Measurements from ENCODE around the gene SLC1A2. TPM values are rescaled to one million over a fixed set of nuclear protein-coding genes. Genes with fewer than 3 reads are reported as not detected.

SLC1A2 gene
- total and polyA plus RNA-seq, 2 donors (not counting 1 experiment from before 2014, with no cell fraction given), result 1.2 to 7.6 TPM

DNA sequence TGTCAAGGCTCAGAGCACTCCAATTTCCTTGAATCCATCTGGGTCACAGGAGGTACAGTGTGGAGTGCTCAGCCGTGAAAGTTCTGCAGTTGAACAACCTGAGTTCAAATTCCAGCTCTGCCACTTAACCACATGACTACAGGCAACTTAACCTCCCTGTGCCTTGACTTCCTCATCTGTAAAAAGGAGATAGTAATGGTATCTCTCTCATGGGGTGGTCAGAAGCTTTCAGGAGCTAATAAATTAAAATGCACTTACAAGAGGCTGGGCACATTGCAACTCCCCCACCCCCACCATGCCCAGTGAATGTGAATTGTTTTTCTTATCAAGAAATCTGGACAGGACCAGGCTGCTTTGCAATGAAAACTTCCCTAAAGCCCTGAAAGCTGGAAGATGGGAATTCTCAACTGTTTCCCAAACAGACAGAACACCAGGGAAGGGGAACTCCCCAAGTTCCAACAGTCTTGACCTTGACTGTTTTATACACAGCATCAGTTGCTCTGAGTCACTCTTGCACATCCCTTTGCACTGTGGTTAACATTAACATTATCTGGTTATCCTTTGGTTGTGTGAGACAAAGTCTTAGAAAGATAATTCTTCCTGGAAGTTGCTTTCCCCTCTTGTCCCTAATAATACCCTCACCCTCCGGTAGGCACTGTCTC lies 137.0 kb downstream of the SLC1A2 start:
- H3K9me3 ChIP-seq (ENCODE audit: control insufficient read depth, insufficient read depth, low read depth, low read length), result no peaks in the 10 kb centered on the region
- H3K4me1 ChIP-seq (ENCODE audit: control insufficient read depth, extremely low read depth, insufficient read depth, low read length), result peaks cover 13% of the 10 kb centered on the region
- peak overlapping the region; percentile 49 for H3K27ac ChIP-seq (ENCODE audit: insufficient read depth, low read length)
- H2AFZ ChIP-seq (ENCODE audit: low read length), result no peak overlapping the region
- no peaks in the 10 kb centered on the region for H3K79me2 ChIP-seq (ENCODE audit: control insufficient read depth, insufficient read depth, low read length)
- TF ChIP-seq, protein P1, sequence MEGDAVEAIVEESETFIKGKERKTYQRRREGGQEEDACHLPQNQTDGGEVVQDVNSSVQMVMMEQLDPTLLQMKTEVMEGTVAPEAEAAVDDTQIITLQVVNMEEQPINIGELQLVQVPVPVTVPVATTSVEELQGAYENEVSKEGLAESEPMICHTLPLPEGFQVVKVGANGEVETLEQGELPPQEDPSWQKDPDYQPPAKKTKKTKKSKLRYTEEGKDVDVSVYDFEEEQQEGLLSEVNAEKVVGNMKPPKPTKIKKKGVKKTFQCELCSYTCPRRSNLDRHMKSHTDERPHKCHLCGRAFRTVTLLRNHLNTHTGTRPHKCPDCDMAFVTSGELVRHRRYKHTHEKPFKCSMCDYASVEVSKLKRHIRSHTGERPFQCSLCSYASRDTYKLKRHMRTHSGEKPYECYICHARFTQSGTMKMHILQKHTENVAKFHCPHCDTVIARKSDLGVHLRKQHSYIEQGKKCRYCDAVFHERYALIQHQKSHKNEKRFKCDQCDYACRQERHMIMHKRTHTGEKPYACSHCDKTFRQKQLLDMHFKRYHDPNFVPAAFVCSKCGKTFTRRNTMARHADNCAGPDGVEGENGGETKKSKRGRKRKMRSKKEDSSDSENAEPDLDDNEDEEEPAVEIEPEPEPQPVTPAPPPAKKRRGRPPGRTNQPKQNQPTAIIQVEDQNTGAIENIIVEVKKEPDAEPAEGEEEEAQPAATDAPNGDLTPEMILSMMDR (conservative IDR thresholded peaks at IDR 0.05 in 1 of 2, IDR thresholded peaks at IDR 0.05 in 1 of 2; ENCODE audit: low read depth in 1 of 2, low read length in 2 of 2), result no peak
- no peak for TF ChIP-seq EZH2 (IDR thresholded peaks at IDR 0.05; ENCODE audit: low read length, missing control alignments)
- peak overlapping the region; percentile 32 for H3K4me2 ChIP-seq (ENCODE audit: extremely low read depth, insufficient read depth, low read length)
- no peaks in the 10 kb centered on the region for H3K36me3 ChIP-seq (ENCODE audit: control insufficient read depth, insufficient read depth, low read length)
- no peak overlapping the region for H3K4me3 ChIP-seq (replicated peaks in 1 of 4; ENCODE audit: control extremely low read depth in 1 of 4, insufficient read depth in 1 of 4, low read depth in 3 of 4, low read length in 4 of 4)
- peak; percentile 59 to 63 for DNase-seq (ENCODE audit: low read depth in 2 of 2)
- no peaks in the 10 kb centered on the region for H4K20me1 ChIP-seq (ENCODE audit: control insufficient read depth, extremely low read depth, insufficient read depth, low read length)
- no peak overlapping the region for H3K9ac ChIP-seq (ENCODE audit: insufficient read depth, low read length)
- H3K27me3 ChIP-seq (ENCODE audit: control insufficient read depth, insufficient read depth, low read length), result no peaks in the 10 kb centered on the region

- Histone ChIP-seq H3K79me2 (ENCODE audit: control insufficient read depth, insufficient read depth, low read length) (no peaks in the 10 kb centered on the region), H3K9ac (ENCODE audit: insufficient read depth, low read length) (no peak overlapping the region), H3K27ac (ENCODE audit: insufficient read depth, low read length) (no peak overlapping the region), H3K4me2 (ENCODE audit: extremely low read depth, insufficient read depth, low read length) (no peak overlapping the region), H3K4me3 (replicated peaks in 1 of 4; ENCODE audit: control extremely low read depth in 1 of 4, insufficient read depth in 1 of 4, low read depth in 3 of 4, low read length in 4 of 4) (no peak overlapping the region), H2AFZ (ENCODE audit: low read length) (no peak overlapping the region), H3K27me3 (ENCODE audit: control insufficient read depth, insufficient read depth, low read length) (no peaks in the 10 kb centered on the region), H3K9me3 (ENCODE audit: control insufficient read depth, insufficient read depth, low read depth, low read length) (no peaks in the 10 kb centered on the region), H3K4me1 (ENCODE audit: control insufficient read depth, extremely low read depth, insufficient read depth, low read length) (peaks cover 13% of the 10 kb centered on the region), H3K36me3 (ENCODE audit: control insufficient read depth, insufficient read depth, low read length) (no peaks in the 10 kb centered on the region), H4K20me1 (ENCODE audit: control insufficient read depth, extremely low read depth, insufficient read depth, low read length) (no peaks in the 10 kb centered on the region)
- TF ChIP-seq, protein P1 (conservative IDR thresholded peaks at IDR 0.05 in 1 of 2, IDR thresholded peaks at IDR 0.05 in 1 of 2; ENCODE audit: low read depth in 1 of 2, low read length in 2 of 2), result no peak
- no peak for TF ChIP-seq EZH2 (IDR thresholded peaks at IDR 0.05; ENCODE audit: low read length, missing control alignments)
- DNase-seq (ENCODE audit: low read depth in 2 of 2), result no peak
Observed at GRCh38 chr11:35281169-35281688, 138.1 kb downstream of the SLC1A2 start.

DNA sequence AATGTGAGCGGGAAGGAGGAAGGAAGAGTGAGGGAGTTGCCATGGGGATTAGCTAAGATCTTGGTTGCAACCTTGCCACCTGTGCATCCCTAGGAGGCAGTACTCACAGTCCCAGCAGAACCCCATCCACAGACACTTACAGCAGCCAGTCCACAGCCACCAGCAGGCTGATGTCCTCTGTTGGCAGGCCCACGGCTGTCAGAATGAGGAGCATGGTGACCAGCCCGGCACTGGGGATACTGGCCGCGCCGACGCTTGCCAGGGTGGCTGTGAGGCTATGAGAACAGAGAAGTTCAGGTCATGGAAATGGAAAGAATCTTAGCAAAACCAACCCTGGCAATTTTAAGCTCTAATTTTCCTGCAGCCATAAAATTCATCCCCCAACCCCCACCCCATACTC lies 138.6 kb downstream of the SLC1A2 start:
- no peak overlapping the region for H2AFZ ChIP-seq (ENCODE audit: low read length)
- H3K4me1 ChIP-seq (ENCODE audit: control insufficient read depth, extremely low read depth, insufficient read depth, low read length), result peaks cover 17% of the 10 kb centered on the region
- H3K36me3 ChIP-seq (ENCODE audit: control insufficient read depth, insufficient read depth, low read length), result no peaks in the 10 kb centered on the region
- no peak overlapping the region for H3K4me3 ChIP-seq (replicated peaks in 1 of 4; ENCODE audit: control extremely low read depth in 1 of 4, insufficient read depth in 1 of 4, low read depth in 3 of 4, low read length in 4 of 4)
- no peak for TF ChIP-seq EZH2 (IDR thresholded peaks at IDR 0.05; ENCODE audit: low read length, missing control alignments)
- TF ChIP-seq, protein P1 (conservative IDR thresholded peaks at IDR 0.05 in 1 of 2, IDR thresholded peaks at IDR 0.05 in 1 of 2; ENCODE audit: low read depth in 1 of 2, low read length in 2 of 2), result no peak
- no peaks in the 10 kb centered on the region for H3K9me3 ChIP-seq (ENCODE audit: control insufficient read depth, insufficient read depth, low read depth, low read length)
- no peak for DNase-seq (ENCODE audit: low read depth in 2 of 2)
- H3K79me2 ChIP-seq (ENCODE audit: control insufficient read depth, insufficient read depth, low read length), result no peaks in the 10 kb centered on the region
- no peaks in the 10 kb centered on the region for H4K20me1 ChIP-seq (ENCODE audit: control insufficient read depth, extremely low read depth, insufficient read depth, low read length)
- H3K9ac ChIP-seq (ENCODE audit: insufficient read depth, low read length), result no peak overlapping the region
- no peak overlapping the region for H3K27ac ChIP-seq (ENCODE audit: insufficient read depth, low read length)
- H3K27me3 ChIP-seq (ENCODE audit: control insufficient read depth, insufficient read depth, low read length), result no peaks in the 10 kb centered on the region
- H3K4me2 ChIP-seq (ENCODE audit: extremely low read depth, insufficient read depth, low read length), result no peak overlapping the region
